Upper lobe of left lung (tissue), 6 donors: ENCODE measurements around the gene FMC1. TPM values are rescaled to one million over a fixed set of nuclear protein-coding genes. Genes with fewer than 3 reads are reported as not detected.
A peak's percentile ranks its signal among the peaks of the same experiment; 100 is the strongest.

ENCODE experiments used
- ATAC-seq, 2 donors: fragments of 200-7000 bp; cut with Tn5 transposase; one replicate each; pipeline ENCODE4 v1.9.1; 2022; ENCODE audit warnings: mild to moderate bottlenecking in 2 of 2, moderate library complexity in 2 of 2; ENCODE audit not compliant: low FRiP score in 2 of 2
- DNase-seq, 2 donors: peaks; one replicate each; pipeline ENCODE4 v3.0.0-alpha.2; 2019 to 2020
- H3K27ac ChIP-seq, 4 donors: fragments of 200-600 bp; sonication (generic); one replicate each; pipeline ENCODE4 v1.5.1; 2016 to 2019
- H3K27me3 ChIP-seq, 4 donors: fragments of 200-600 bp; sonication (generic); one replicate each; pipeline ENCODE4 v1.5.1; 2017 to 2019
- H3K36me3 ChIP-seq, 4 donors: fragments of 200-600 bp; sonication (generic); one replicate each; pipeline ENCODE4 v1.5.1; 2016 to 2019
- H3K4me1 ChIP-seq, 4 donors: fragments of 200-600 bp; sonication (generic); one replicate each; pipeline ENCODE4 v1.5.1; 2018 to 2019
- H3K4me3 ChIP-seq, 4 donors: fragments of 200-600 bp; sonication (generic); one replicate each; pipeline ENCODE4 v1.5.1; 2017 to 2019; ENCODE audit warnings: mild to moderate bottlenecking in 2 of 4, moderate library complexity in 1 of 4
- H3K9me3 ChIP-seq, 4 donors: fragments of 200-600 bp; sonication (generic); one replicate each; pipeline ENCODE4 v1.5.1; 2018 to 2019
- EP300 ChIP-seq, 4 donors: sonication (generic); formaldehyde crosslinking; IDR thresholded peaks; one replicate each; pipeline ENCODE4 v1.5.1; 2017; ENCODE audit warnings: antibody characterized with exemption in 4 of 4, control low read depth in 2 of 4
- POLR2A ChIP-seq, 4 donors: fragments of 450-650 bp; IDR thresholded peaks; one replicate each; pipeline ENCODE4 v1.5.1; 2016 to 2017; ENCODE audit warnings: antibody characterized with exemption in 4 of 4, mild to moderate bottlenecking in 2 of 4
- POLR2AphosphoS5 ChIP-seq, 2 donors: sonication (generic); formaldehyde crosslinking; IDR thresholded peaks; one replicate each; pipeline ENCODE4 v1.5.1; 2017; ENCODE audit warnings: antibody characterized with exemption in 2 of 2
- WGBS, 2 donors: methylation state at CpG; one replicate each; pipeline ENCODE4 v1.1.5; 2017 to 2018; 5-methylcytosine and 5-hydroxymethylcytosine counted together
- total RNA-seq, 6 donors: library from RNA; depleted of rRNA in 4 of 6; stranded (reverse); fragments of >200 nt in 4 of 6; gene quantifications; one replicate each; pipeline versions ENCODE4 v1.1.0 to v1.2.1, GENCODE V29; 2016 to 2021
- TF ChIP-seq, protein P1 (sequence below), 6 experiments: fragments of 450-650 bp in 4 of 6; fragments of 200-600 bp in 2 of 6; sonication (generic) in 2 of 6; IDR thresholded peaks; one replicate each; pipeline ENCODE4 v1.5.1; 2016 to 2019; ENCODE audit warnings: antibody characterized with exemption in 6 of 6
- donor health status: DM: no; HTN: no; CAD: no; lungs with moderate emphysema.
- donor health status: DM: no; HTN: yes; CAD: no; lungs with severe emphysema.

Gene FMC1, protein sequence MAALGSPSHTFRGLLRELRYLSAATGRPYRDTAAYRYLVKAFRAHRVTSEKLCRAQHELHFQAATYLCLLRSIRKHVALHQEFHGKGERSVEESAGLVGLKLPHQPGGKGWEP
- total RNA-seq, result 10 to 100 TPM in 2 of 6 donors, 1 to 10 TPM in 4; 2.1 to 19.7 (median 9.2) TPM

DNA sequence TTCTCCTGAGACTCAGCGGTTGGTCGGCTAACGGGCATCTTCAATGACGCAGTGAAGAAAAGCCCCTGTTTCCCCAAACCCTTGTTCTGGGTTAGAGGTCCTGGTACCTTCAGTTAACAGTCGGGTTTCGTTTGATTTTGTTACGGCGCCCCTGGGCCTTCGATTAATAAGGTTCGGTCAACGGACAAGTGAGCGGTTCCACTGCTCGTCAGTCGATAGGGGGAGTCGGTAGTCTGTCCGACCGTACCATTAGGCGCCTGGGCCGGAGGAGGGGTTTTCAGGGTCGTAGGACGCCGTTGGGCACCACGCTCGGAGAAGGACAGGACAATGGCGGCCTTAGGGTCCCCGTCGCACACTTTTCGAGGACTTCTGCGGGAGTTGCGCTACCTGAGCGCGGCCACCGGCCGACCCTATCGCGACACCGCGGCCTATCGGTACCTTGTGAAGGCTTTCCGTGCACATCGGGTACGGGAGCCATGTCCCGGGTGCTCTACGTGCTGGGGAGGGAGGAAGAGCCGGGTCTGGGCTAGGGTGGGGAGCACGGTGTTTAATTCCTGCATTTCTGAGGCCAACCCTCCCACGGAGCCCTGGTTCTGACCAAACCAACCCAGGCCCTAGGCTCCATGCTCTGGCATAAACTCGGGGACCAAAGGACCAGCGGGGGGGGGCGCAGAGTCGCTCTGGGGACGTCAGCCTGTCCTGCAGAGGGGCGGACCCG is at the start of gene FMC1:
TSS of gene FMC1 (plus strand) at position 280 of the 718 bp plus-strand sequence. CDS start at position 328, 48 bp downstream.
- ATAC-seq (peak; percentile 92 to 95), DNase-seq (peak; percentile 92 to 96)
- Histone ChIP-seq H3K4me1 (peaks cover 6 to 14% (median 9%) of the 10 kb centered on the region in 4 donors), H3K27ac (peak within 1 kb of the TSS; percentile 96 to 100 (median 99)), H3K36me3 (peaks cover 0 to 6% (median under 1%) of the 10 kb centered on the region in 4 donors), H3K27me3 (no peaks in the 10 kb centered on the region), H3K4me3 (peak within 1 kb of the TSS; percentile 60 to 89 (median 68)), H3K9me3 (peaks cover 0 to 6% (median 0%) of the 10 kb centered on the region in 4 donors)
- peak in 3 of 4 donors; percentile 40 to 85 (median 84) for TF ChIP-seq POLR2A (IDR thresholded peaks at IDR 0.05)
- TF ChIP-seq POLR2AphosphoS5 (IDR thresholded peaks at IDR 0.05), result peak; percentile 63 to 78
- TF ChIP-seq, protein P1, sequence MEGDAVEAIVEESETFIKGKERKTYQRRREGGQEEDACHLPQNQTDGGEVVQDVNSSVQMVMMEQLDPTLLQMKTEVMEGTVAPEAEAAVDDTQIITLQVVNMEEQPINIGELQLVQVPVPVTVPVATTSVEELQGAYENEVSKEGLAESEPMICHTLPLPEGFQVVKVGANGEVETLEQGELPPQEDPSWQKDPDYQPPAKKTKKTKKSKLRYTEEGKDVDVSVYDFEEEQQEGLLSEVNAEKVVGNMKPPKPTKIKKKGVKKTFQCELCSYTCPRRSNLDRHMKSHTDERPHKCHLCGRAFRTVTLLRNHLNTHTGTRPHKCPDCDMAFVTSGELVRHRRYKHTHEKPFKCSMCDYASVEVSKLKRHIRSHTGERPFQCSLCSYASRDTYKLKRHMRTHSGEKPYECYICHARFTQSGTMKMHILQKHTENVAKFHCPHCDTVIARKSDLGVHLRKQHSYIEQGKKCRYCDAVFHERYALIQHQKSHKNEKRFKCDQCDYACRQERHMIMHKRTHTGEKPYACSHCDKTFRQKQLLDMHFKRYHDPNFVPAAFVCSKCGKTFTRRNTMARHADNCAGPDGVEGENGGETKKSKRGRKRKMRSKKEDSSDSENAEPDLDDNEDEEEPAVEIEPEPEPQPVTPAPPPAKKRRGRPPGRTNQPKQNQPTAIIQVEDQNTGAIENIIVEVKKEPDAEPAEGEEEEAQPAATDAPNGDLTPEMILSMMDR (IDR thresholded peaks at IDR 0.05), result peak; percentile 36 to 74 (median 64)
- TF ChIP-seq EP300 (IDR thresholded peaks at IDR 0.05), result no peak
- 0% methylated on average over 10 to 49 of the region's 54 CpGs for WGBS, 2 donors

GRCh38 chr7:139292821-139293220 is 48.3 kb upstream of the FMC1 start:
- WGBS, 2 donors, result 91 to 95% methylated on average over 7 of the region's 7 CpGs
- H3K36me3 ChIP-seq, result peaks cover 0 to 51% (median 16%) of the 10 kb centered on the region in 4 donors

DNA sequence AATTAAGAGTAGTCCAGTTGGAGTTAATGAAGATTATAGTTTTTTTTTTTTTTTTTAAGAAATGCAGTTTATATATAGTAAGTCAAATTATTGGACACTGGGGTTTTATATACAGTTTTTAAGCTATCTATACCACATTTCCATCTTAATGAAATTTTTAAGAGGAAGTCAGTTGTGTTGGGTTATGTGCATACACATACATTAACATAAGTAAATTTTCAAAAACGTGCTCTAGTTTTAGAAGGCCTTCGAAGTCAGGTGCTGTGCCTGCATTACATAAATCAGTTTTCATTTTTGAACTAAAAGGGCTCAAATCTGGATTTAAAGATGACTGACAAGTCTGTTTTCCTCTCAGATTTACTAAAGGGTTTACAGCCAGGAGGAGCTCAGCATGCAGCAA is 47.6 kb upstream of the FMC1 start:
- Histone ChIP-seq H3K27me3 (no peaks in the 10 kb centered on the region), H3K27ac (no peak overlapping the region), H3K4me3 (no peak overlapping the region), H3K36me3 (peaks cover 0 to 52% (median 22%) of the 10 kb centered on the region in 4 donors), H3K4me1 (no peaks in the 10 kb centered on the region), H3K9me3 (no peaks in the 10 kb centered on the region)
- TF ChIP-seq, protein P1 (IDR thresholded peaks at IDR 0.05), result no peak
- no peak for TF ChIP-seq POLR2AphosphoS5 (IDR thresholded peaks at IDR 0.05)
- no peak for TF ChIP-seq POLR2A (IDR thresholded peaks at IDR 0.05)
- TF ChIP-seq EP300 (IDR thresholded peaks at IDR 0.05), result no peak
- 91 to 96% methylated on average over 2 of the region's 2 CpGs for WGBS, 2 donors
- DNase-seq (no peak), ATAC-seq (no peak)

More at GRCh38 chr7:139292821-139293220, 48.3 kb upstream of the FMC1 start:
- Histone ChIP-seq H3K4me3 (no peak overlapping the region), H3K27ac (no peak overlapping the region), H3K9me3 (no peaks in the 10 kb centered on the region), H3K27me3 (no peaks in the 10 kb centered on the region), H3K4me1 (no peaks in the 10 kb centered on the region)
- TF ChIP-seq POLR2A (IDR thresholded peaks at IDR 0.05), result no peak
- TF ChIP-seq, protein P1 (IDR thresholded peaks at IDR 0.05), result no peak
- no peak for TF ChIP-seq EP300 (IDR thresholded peaks at IDR 0.05)
- ATAC-seq (no peak), DNase-seq (no peak)

DNA sequence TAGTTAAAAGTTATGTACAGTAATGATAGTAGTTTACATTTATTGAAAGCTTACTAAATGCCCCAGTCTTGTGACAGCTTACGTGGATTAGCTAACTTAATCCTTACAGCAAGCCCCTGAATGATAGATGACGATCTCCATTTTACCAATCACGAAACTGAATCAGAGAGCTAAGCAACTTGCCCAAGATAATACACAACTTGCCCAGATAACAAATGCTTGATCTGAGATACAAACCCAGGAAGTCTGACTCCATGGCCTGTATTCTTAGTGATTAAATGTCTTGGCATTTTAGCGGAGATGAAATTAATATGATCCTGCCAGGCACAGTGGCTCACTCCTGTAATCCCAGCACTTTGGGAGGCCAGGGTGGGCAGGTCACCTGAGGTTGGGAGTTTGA is 46.9 kb upstream of the FMC1 start:
- H3K4me1 ChIP-seq, result no peaks in the 10 kb centered on the region
- H3K36me3 ChIP-seq, result peaks cover 0 to 57% (median 23%) of the 10 kb centered on the region in 4 donors
- ATAC-seq, result no peak
- WGBS, 2 donors, result 90 to 96% methylated on average over 4 of the region's 4 CpGs
- H3K4me3 ChIP-seq, result no peak overlapping the region
- H3K27me3 ChIP-seq, result no peaks in the 10 kb centered on the region
- no peaks in the 10 kb centered on the region for H3K9me3 ChIP-seq
- H3K27ac ChIP-seq, result no peak overlapping the region
- DNase-seq, result no peak
- TF ChIP-seq, protein P1 (IDR thresholded peaks at IDR 0.05), result no peak
- TF ChIP-seq POLR2A (IDR thresholded peaks at IDR 0.05) (no peak), EP300 (IDR thresholded peaks at IDR 0.05) (no peak), POLR2AphosphoS5 (IDR thresholded peaks at IDR 0.05) (no peak)
